Stomach smooth muscle (tissue), 2 donors: ENCODE measurements around the gene KCND2.

Source experiments
- H3K27ac ChIP-seq: one replicate; pipeline ENCODE4 v1.7.0; 2013; ENCODE audit warnings: mild to moderate bottlenecking, low read length, inconsistent platforms
- H3K27me3 ChIP-seq, 2 donors: one replicate each; pipeline ENCODE4 v1.7.0; 2013; ENCODE audit warnings: low read length in 2 of 2; ENCODE audit not compliant: insufficient read depth in 2 of 2, control insufficient read depth in 1 of 2
- H3K36me3 ChIP-seq, 2 donors: one replicate each; pipeline ENCODE4 v1.7.0; 2013; ENCODE audit warnings: low read length in 2 of 2; ENCODE audit not compliant: control insufficient read depth in 2 of 2, insufficient read depth in 2 of 2
- H3K4me1 ChIP-seq: one replicate; pipeline ENCODE4 v1.7.0; 2013; ENCODE audit warnings: low read length; ENCODE audit not compliant: control insufficient read depth, insufficient read depth
- H3K4me3 ChIP-seq, 2 donors: one replicate each; pipeline ENCODE4 v1.7.0; 2013; ENCODE audit warnings: low read length in 2 of 2
- H3K9ac ChIP-seq, 2 donors: one replicate each; pipeline ENCODE4 v1.7.0; 2013; ENCODE audit warnings: low read length in 2 of 2, mild to moderate bottlenecking in 1 of 2
- H3K9me3 ChIP-seq, 2 donors: one replicate each; pipeline ENCODE4 v1.7.0; 2013; ENCODE audit warnings: low read length in 2 of 2; ENCODE audit not compliant: control insufficient read depth in 2 of 2
- donor health status: healthy.
- donor health status: Pancreatic carcinoma.

KCND2 gene

DNA sequence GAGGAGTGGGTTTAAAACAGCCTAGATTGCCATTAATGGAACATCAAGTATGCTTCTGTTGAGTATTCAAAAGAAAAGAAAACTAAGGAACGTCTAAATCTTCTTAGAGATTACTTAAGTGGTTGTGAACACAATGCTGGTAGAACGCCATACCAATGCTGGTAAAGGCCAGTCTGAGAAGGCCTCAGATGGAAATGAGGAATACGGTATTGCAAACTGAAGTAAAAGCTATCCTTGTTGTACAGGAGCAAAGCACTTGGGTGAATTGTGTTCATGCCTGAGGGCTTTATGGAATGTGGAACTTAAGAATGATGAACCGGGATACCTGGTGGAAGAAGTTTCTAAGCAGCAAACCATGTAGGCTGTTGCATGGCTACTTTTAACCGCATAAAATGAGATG is 208.0 kb downstream of the KCND2 start:
- Histone ChIP-seq H3K4me3 (no peak overlapping the region), H3K27ac (no peak overlapping the region), H3K36me3 (no peaks in the 10 kb centered on the region), H3K27me3 (no peaks in the 10 kb centered on the region), H3K4me1 (no peaks in the 10 kb centered on the region), H3K9ac (no peak overlapping the region), H3K9me3 (no peaks in the 10 kb centered on the region)

DNA sequence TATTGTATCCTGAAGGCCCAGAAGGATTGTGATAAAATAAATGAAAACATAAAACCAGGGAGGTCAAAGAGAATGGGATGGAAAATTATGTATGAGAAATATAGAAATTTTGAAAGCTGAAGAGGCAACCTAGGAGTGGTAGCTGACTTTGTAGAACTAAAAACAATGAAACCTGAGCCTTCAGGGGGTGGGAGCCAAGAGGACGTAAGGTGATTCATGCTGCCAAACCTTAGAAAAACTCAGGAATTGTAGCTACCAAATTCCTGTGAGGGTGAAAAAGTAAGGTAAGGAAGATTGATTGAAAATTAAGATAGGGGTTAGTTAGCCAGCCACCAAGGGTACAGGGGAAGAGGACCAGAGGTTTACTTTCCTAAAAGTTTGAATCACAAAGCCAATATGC is 213.2 kb downstream of the KCND2 start:
- no peaks in the 10 kb centered on the region for H3K4me1 ChIP-seq
- H3K27ac ChIP-seq, result no peak overlapping the region
- no peak overlapping the region for H3K4me3 ChIP-seq
- no peaks in the 10 kb centered on the region for H3K27me3 ChIP-seq
- H3K9me3 ChIP-seq, result no peaks in the 10 kb centered on the region
- H3K9ac ChIP-seq, result no peak overlapping the region
- H3K36me3 ChIP-seq, result no peaks in the 10 kb centered on the region

DNA sequence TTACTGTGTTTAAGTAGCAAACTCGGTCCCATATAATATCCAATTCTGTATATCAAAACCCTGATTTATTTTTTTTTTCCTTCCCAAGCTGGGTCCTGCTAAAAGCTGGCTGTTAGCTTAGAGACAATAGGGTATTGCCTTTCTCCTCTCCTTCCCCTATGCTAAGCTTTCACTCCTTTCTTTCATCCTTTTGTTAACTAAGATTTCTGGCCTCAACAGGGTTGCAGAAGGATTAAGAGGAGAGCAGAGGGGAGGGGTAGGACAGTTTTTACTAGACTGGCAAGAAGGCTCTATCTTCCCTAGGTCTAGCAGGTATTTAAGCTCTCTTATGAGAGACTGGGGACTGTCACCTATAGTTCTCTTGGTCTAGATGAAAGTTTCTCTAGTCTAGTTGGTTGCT is 229.2 kb downstream of the KCND2 start:
- H3K27me3 ChIP-seq, result no peaks in the 10 kb centered on the region

GRCh38 chr7:120502825-120503224 is 229.8 kb downstream of the KCND2 start:
- Histone ChIP-seq H3K36me3 (no peaks in the 10 kb centered on the region), H3K4me3 (no peak overlapping the region), H3K9me3 (no peaks in the 10 kb centered on the region), H3K4me1 (no peaks in the 10 kb centered on the region), H3K9ac (no peak overlapping the region), H3K27ac (no peak overlapping the region), H3K27me3 (no peaks in the 10 kb centered on the region)

More for the DNA sequence above, 229.2 kb downstream of the KCND2 start:
- no peaks in the 10 kb centered on the region for H3K9me3 ChIP-seq
- H3K9ac ChIP-seq, result no peak overlapping the region
- H3K36me3 ChIP-seq, result no peaks in the 10 kb centered on the region
- no peaks in the 10 kb centered on the region for H3K4me1 ChIP-seq
- no peak overlapping the region for H3K4me3 ChIP-seq
- no peak overlapping the region for H3K27ac ChIP-seq

GRCh38 chr7:120504386-120504785 is 231.4 kb downstream of the KCND2 start:
- Histone ChIP-seq H3K9ac (no peak overlapping the region), H3K9me3 (no peaks in the 10 kb centered on the region), H3K27me3 (no peaks in the 10 kb centered on the region), H3K27ac (no peak overlapping the region), H3K36me3 (no peaks in the 10 kb centered on the region), H3K4me1 (no peaks in the 10 kb centered on the region), H3K4me3 (no peak overlapping the region)

GRCh38 chr7:120505770-120506169 is 232.8 kb downstream of the KCND2 start:
- Histone ChIP-seq H3K27me3 (no peaks in the 10 kb centered on the region), H3K27ac (no peak overlapping the region), H3K9ac (no peak overlapping the region), H3K36me3 (no peaks in the 10 kb centered on the region), H3K4me3 (no peak overlapping the region), H3K4me1 (no peaks in the 10 kb centered on the region), H3K9me3 (no peaks in the 10 kb centered on the region)

- no peak overlapping the region for H3K4me3 ChIP-seq
- no peaks in the 10 kb centered on the region for H3K4me1 ChIP-seq
- H3K9me3 ChIP-seq, result no peaks in the 10 kb centered on the region
- no peaks in the 10 kb centered on the region for H3K36me3 ChIP-seq
- H3K9ac ChIP-seq, result no peak overlapping the region
- no peaks in the 10 kb centered on the region for H3K27me3 ChIP-seq
- H3K27ac ChIP-seq, result no peak overlapping the region
Observed at GRCh38 chr7:120512701-120513100, 239.7 kb downstream of the KCND2 start.

- Histone ChIP-seq H3K36me3 (no peaks in the 10 kb centered on the region), H3K4me3 (no peak overlapping the region), H3K9me3 (no peaks in the 10 kb centered on the region), H3K4me1 (no peaks in the 10 kb centered on the region), H3K27me3 (no peaks in the 10 kb centered on the region), H3K9ac (no peak overlapping the region), H3K27ac (no peak overlapping the region)
Observed at GRCh38 chr7:120519224-120519623, 246.2 kb downstream of the KCND2 start.

- no peak overlapping the region for H3K4me3 ChIP-seq
- no peak overlapping the region for H3K27ac ChIP-seq
- no peaks in the 10 kb centered on the region for H3K36me3 ChIP-seq
- H3K27me3 ChIP-seq, result no peaks in the 10 kb centered on the region
- no peak overlapping the region for H3K9ac ChIP-seq
- no peaks in the 10 kb centered on the region for H3K4me1 ChIP-seq
- no peaks in the 10 kb centered on the region for H3K9me3 ChIP-seq
Observed at GRCh38 chr7:120521761-120522737, 249.1 kb downstream of the KCND2 start.

GRCh38 chr7:120523985-120524384 is 251.0 kb downstream of the KCND2 start:
- H3K27me3 ChIP-seq, result no peaks in the 10 kb centered on the region

DNA sequence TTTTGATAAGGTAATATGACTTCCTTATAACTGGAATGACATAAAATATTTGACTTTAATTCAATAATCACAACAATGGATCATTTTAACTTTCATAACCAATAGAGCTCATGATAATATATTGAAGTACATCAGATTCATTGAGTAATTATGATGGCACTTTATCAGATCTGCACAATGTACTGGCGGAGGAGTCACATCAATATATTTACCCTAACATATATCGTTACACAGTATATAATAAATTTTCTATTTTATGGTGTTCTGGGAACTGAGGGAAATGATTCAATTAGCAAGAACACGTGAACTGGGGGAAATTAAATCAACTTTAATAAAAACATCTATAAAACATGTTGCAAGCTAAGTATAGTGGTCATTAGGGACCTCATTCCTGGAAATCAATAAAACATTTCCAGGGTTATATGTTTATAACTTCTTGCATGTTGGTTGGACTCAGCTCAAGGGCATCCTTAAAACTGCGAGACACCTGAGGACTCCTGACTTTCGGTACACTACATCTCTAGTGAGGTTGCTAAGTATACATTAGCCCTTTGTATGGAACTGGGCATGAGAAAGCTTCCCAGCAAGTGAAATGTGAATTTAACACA is 254.0 kb downstream of the KCND2 start:
- no peaks in the 10 kb centered on the region for H3K27me3 ChIP-seq
- H3K4me1 ChIP-seq, result no peaks in the 10 kb centered on the region
- H3K27ac ChIP-seq, result no peak overlapping the region
- no peaks in the 10 kb centered on the region for H3K9me3 ChIP-seq
- no peak overlapping the region for H3K4me3 ChIP-seq
- no peak overlapping the region for H3K9ac ChIP-seq
- no peaks in the 10 kb centered on the region for H3K36me3 ChIP-seq

More at GRCh38 chr7:120523985-120524384, 251.0 kb downstream of the KCND2 start:
- Histone ChIP-seq H3K9ac (no peak overlapping the region), H3K9me3 (no peaks in the 10 kb centered on the region), H3K4me3 (no peak overlapping the region), H3K4me1 (no peaks in the 10 kb centered on the region), H3K27ac (no peak overlapping the region), H3K36me3 (no peaks in the 10 kb centered on the region)
